Cardiac muscle cell (in vitro differentiated cells and primary cell): Measurements from ENCODE around the gene TCP10L. TPM values are rescaled to one million over a fixed set of nuclear protein-coding genes. Genes with fewer than 3 reads are reported as not detected.
"Not testable (repeated sequence)": the region's sequence is repeated elsewhere in the genome, so short reads cannot be mapped to it uniquely, and the experiment has no call there.

Experiments used
- DNase-seq, 2 donors: peaks; one replicate each; pipeline versions ENCODE4 v3.0.0 to v3.0.0-alpha.2; 2010 to 2017; ENCODE audit warnings: low read depth in 1 of 2, low spot score in 1 of 2
- H3K27ac ChIP-seq: fragments of 200-600 bp; sonication (generic); 2 replicates; pipeline ENCODE4 v1.5.1; 2016
- H3K27me3 ChIP-seq: fragments of 200-600 bp; sonication (generic); 2 replicates; pipeline ENCODE4 v1.6.0; 2016; ENCODE audit warnings: control low read depth
- H3K36me3 ChIP-seq: fragments of 200-600 bp; sonication (generic); 2 replicates; pipeline ENCODE4 v1.5.1; 2016; ENCODE audit warnings: control low read depth
- H3K4me1 ChIP-seq: fragments of 200-600 bp; sonication (generic); 2 replicates; pipeline ENCODE4 v1.8.1; 2017; ENCODE audit warnings: low read depth, mild to moderate bottlenecking, mixed run types
- H3K4me3 ChIP-seq: fragments of 200-600 bp; sonication (generic); 2 replicates; pipeline ENCODE4 v1.5.1; 2016; ENCODE audit warnings: mild to moderate bottlenecking
- H3K9me3 ChIP-seq: fragments of 200-600 bp; sonication (generic); 2 replicates; pipeline ENCODE4 v1.5.1; 2017; ENCODE audit warnings: low read depth, mild to moderate bottlenecking, control low read depth
- polyA plus RNA-seq: library from polyadenylated mRNA; unstranded; fragments of >200 nt; fragmentation: Nextera tagmentation; extraction: Ambion mirVana; gene quantifications from 2 replicates; pipeline ENCODE4 v1.2.1, GENCODE V29; 2016
- total RNA-seq: library from RNA; depleted of rRNA; stranded (reverse); fragments of >200 nt; gene quantifications from 2 replicates; pipeline ENCODE4 v1.2.3, GENCODE V29; 2016
- TF ChIP-seq, protein P1 (sequence below): IDR thresholded peaks from 2 replicates; pipeline ENCODE4 v1.5.1; 2012; ENCODE audit warnings: low read depth, mild to moderate bottlenecking, low read length

Gene TCP10L, protein sequence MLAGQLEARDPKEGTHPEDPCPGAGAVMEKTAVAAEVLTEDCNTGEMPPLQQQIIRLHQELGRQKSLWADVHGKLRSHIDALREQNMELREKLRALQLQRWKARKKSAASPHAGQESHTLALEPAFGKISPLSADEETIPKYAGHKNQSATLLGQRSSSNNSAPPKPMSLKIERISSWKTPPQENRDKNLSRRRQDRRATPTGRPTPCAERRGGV
- total RNA-seq: 1.5 and 1.8 TPM in 2 replicates
- polyA plus RNA-seq: 4.5 and 4.7 TPM in 2 replicates

DNA sequence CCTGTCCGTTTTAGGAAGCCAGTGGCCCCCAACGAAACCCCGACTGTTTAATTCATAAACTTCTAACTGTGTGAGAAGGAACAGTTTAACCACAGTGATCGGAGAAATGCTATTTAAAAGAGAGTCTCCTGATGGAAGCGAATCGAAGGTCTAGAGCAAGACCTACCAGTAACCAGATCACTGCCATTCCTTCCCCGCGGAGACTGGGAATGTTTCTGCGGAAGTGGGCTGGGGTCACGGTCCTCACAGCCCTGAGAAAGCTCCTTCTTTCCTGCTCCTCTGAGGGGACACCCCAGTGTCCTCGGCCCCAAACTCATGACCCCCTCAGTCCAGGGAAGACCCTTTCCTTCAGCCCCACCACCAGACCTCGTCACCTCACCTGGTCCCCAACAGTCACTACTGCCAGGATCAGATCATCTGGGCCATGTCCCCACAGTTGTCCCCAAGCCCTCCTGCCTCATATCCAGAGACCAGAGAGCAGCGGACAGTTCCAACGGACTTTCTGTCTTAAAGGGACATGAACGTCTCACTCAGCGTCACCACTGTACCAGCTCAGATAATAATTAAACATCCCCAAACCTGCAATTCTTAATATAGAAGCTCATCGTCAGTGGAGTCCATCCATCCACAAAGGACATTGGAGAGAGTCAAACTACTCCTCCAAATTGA, at the start of gene TCP10L:
Gene TCP10L, minus strand, starts transcription at position 482 of the 669 bp plus-strand sequence. CDS start 1,219 bp downstream, outside the sequence.
- Histone ChIP-seq H3K27ac (no peak within 1 kb of the TSS), H3K36me3 (no peaks in the 10 kb centered on the region), H3K4me1 (no peaks in the 10 kb centered on the region), H3K27me3 (no peaks in the 10 kb centered on the region), H3K9me3 (no peaks in the 10 kb centered on the region), H3K4me3 (no peak within 1 kb of the TSS)
- TF ChIP-seq, protein P1, sequence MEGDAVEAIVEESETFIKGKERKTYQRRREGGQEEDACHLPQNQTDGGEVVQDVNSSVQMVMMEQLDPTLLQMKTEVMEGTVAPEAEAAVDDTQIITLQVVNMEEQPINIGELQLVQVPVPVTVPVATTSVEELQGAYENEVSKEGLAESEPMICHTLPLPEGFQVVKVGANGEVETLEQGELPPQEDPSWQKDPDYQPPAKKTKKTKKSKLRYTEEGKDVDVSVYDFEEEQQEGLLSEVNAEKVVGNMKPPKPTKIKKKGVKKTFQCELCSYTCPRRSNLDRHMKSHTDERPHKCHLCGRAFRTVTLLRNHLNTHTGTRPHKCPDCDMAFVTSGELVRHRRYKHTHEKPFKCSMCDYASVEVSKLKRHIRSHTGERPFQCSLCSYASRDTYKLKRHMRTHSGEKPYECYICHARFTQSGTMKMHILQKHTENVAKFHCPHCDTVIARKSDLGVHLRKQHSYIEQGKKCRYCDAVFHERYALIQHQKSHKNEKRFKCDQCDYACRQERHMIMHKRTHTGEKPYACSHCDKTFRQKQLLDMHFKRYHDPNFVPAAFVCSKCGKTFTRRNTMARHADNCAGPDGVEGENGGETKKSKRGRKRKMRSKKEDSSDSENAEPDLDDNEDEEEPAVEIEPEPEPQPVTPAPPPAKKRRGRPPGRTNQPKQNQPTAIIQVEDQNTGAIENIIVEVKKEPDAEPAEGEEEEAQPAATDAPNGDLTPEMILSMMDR: no peak
- DNase-seq: no peak

DNA sequence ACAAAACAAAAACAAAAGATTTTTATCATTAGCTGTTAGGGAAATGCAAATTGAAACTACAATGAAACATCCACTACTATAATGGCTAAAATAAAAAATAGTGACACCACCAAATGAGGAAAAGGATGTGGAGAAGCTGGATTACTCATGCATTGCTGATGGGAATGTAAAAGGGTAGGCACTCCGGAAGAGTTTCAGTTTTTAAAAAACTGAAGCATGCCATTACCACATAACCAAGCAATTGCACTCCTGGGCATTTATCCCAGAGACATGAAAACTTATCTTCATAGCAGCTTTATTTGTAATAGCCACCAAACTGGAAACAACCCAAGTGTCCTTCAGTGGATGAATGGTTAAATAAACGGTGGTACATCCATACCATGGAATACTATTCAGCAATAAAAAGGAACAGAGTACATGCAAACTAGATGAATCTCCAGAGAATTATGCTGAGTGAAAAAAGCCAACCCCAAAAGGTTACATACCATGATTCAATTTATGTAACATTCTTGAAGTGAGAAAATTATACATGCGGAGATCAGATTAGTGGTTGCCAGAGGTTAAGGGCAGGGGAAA, 41.4 kb upstream of the TCP10L start:
- DNase-seq: peak in 1 of 2 donors; percentile 62
- H3K36me3 ChIP-seq: peaks cover 7% of the 10 kb centered on the region
- H3K9me3 ChIP-seq: no peaks in the 10 kb centered on the region
- TF ChIP-seq, protein P1: no peak
- no peak overlapping the region for H3K27ac ChIP-seq
- H3K4me3 ChIP-seq: no peak overlapping the region
- H3K27me3 ChIP-seq: peaks cover 2% of the 10 kb centered on the region
- H3K4me1 ChIP-seq: no peaks in the 10 kb centered on the region

DNA sequence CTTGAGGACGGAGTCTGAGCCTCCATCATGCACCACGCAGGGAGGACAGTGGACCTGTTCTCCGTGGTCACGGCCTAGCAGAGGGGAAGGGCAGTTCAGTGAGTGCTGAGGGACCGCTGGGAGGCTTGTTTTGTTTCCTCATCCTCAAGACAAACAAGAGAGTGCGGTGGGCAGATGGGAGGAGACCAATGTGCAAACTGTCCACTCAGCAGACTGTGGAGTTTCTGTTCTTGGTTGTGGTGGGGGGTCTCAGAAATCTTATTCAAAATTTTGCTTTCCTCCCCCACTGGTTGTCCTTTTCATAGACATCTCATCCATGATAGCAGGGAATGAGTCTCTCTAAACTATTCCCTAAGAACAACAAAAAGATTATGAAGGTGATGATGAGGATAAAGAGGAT, 32.9 kb upstream of the TCP10L start:
- not testable (repeated sequence) for DNase-seq, H3K27ac ChIP-seq, H3K9me3 ChIP-seq, H3K4me3 ChIP-seq, H3K36me3 ChIP-seq, H3K4me1 ChIP-seq
- peaks cover 26% of the 10 kb centered on the region for H3K27me3 ChIP-seq

DNA sequence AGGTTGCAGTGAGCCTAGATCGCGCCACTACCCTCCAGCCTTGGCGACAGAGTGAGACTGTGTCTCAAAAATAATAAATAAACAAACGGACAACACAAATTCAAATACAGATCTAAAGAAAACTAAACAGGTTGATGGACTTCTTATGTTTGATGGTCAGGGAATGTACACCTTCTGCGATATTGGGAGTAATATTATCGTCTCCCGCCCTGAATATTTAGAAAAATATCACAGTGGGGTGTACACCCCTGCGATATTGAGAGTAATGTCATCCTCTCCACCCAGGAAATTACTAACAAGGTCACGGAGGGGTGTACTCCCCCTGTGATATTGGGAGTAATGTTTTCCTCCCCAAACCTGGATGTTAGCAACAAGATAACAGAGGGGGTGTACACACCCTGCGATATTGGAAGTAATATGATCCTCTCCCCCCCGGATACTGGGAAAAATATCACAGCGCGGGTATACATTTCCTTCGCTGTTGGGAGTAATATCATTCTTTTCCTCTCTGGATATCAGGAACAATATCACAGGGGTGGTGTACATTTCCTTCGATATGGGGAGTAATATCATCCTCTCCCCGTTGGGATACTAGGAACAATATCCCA, 28.2 kb upstream of the TCP10L start:
- peak overlapping the region; percentile 69 for H3K4me3 ChIP-seq
- no peaks in the 10 kb centered on the region for H3K4me1 ChIP-seq
- H3K36me3 ChIP-seq: no peaks in the 10 kb centered on the region
- peak overlapping the region; percentile 94 for H3K27ac ChIP-seq
- DNase-seq: no peak
- no peaks in the 10 kb centered on the region for H3K9me3 ChIP-seq
- TF ChIP-seq, protein P1: no peak
- no peaks in the 10 kb centered on the region for H3K27me3 ChIP-seq

DNA sequence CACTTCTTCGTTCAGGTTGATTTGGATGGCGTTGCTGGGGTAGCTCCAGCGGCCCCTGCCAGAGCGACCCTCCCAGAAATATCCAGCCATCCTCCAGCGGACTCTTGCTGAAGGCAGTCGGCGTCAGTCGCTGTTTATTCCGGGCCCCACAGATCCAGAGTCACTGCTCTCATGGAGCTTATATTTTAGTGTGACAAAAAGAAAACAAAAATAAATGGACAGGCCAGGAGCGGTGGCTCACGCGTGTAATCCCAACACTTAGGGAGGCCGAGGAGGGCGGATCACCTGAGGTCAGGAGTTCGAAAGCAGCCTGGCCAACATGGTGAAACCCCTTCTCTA, 27.6 kb upstream of the TCP10L start:
- TF ChIP-seq, protein P1: no peak
- Histone ChIP-seq H3K36me3 (no peaks in the 10 kb centered on the region), H3K4me1 (no peaks in the 10 kb centered on the region), H3K9me3 (no peaks in the 10 kb centered on the region), H3K27ac (peak overlapping the region; percentile 94), H3K4me3 (peak overlapping the region; percentile 69), H3K27me3 (no peaks in the 10 kb centered on the region)
- DNase-seq: no peak
